ENCODE results near the gene IL21R.
"Not testable (repeated sequence)": the region's sequence is repeated elsewhere in the genome, so short reads cannot be mapped to it uniquely, and the experiment has no call there.

The IL21R gene

DNA sequence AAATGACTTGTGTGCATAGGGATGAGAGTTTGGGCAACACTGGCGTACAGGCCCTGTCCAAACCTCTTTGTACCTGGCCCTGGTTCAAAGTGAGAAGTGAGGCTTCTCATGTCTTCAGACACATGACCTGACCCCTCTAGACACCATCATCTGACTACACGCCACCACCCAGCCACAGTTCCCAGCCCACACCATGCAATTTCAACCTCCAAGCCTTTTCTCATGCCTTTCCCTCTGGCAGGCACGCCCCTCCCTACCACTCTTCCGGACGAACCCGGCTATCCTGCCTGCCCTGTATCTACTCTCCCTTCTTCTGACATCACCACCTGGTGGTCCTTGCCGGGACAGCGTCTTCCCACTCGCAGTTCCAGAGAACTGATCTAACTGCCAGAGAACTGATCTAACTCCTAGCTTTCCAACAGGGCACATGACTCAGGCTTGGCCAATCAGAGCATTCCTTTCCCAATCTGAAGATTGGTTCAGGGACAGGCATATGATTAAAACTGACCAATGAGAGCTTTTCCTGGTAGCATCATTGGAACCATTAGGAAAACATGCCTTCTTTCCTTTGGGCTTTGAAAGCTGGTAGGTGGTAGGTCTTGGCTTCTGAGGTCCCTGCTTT, 27.1 kb upstream of the IL21R start:
- no peak for DNase-seq (ENCODE audit: low read depth)

- no peak for DNase-seq (ENCODE audit: low read depth)
These were observed 24.1 kb upstream of the IL21R start for GRCh38 chr16:27377666-27378485.

- no peak for DNase-seq (ENCODE audit: low read depth)
These were observed 23.0 kb upstream of the IL21R start for GRCh38 chr16:27378871-27379481.

- DNase-seq (ENCODE audit: low read depth), result no peak
These were observed 22.1 kb upstream of the IL21R start for GRCh38 chr16:27379919-27380318.

GRCh38 chr16:27381236-27381635, 20.7 kb upstream of the IL21R start:
- no peak for DNase-seq (ENCODE audit: low read depth)

GRCh38 chr16:27381974-27382855, 19.8 kb upstream of the IL21R start:
- DNase-seq (ENCODE audit: low read depth), result no peak

- no peak for DNase-seq (ENCODE audit: low read depth)
These were observed 18.3 kb upstream of the IL21R start for GRCh38 chr16:27383556-27384243.

DNA sequence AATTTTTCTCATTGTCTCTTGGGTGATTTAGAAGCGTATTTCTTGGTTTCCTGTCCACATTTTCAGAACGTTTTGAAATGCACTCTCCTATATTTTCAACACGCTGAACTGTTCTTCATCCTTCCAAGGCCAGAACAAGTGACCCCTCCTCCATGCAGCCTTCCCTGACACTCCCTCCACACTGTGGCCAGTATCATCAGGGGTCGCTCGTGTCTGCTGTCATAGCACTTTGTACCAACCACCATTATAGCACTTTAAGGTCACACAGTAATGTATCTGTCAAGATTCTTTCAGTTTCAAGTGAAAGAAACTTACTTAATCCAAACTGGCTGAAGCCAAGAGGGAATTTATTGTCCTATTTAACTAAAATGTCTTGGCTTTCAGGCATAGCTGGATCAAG, 17.5 kb upstream of the IL21R start:
- no peak for DNase-seq (ENCODE audit: low read depth)

GRCh38 chr16:27385398-27385797, 16.6 kb upstream of the IL21R start:
- DNase-seq (ENCODE audit: low read depth), result no peak

DNA sequence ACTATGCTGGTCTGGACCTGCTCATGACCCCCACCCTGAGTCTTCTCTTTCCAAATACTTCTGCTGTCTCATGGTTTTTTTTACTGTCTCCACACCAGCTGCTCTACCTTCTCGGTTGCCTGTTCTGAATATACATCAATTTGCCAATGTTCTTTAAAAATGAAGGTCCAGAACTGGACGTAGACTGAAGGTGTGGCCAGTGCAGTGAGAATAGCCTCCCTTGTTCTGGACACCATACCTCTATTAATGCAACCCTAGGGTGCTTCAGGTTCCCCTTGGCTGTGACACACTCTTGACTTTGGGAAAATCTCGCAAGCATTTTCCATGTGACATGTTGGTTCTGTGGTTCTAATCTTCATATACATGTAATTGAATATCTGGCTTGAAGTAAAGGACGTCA, 15.3 kb upstream of the IL21R start:
- DNase-seq (ENCODE audit: low read depth), result no peak

DNA sequence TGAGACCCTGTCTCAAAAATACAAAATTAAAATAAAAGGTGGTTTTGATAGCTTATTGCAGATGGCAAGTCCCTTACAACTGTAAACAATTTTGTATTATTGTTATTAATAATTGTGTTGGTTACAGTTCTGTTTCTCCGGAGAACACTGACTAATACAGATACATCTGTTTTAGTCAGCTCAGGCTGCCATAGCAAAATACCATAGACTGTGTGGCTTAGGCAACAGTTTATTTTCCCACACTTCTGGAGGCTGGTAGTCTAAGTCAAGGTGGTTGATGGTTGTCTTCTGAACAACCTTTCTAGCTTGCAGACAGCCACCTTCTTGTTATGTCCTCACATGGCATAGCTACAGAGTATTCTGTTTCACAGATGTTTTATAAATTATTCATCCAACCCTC, 14.2 kb upstream of the IL21R start:
- no peak for DNase-seq (ENCODE audit: low read depth)

DNA sequence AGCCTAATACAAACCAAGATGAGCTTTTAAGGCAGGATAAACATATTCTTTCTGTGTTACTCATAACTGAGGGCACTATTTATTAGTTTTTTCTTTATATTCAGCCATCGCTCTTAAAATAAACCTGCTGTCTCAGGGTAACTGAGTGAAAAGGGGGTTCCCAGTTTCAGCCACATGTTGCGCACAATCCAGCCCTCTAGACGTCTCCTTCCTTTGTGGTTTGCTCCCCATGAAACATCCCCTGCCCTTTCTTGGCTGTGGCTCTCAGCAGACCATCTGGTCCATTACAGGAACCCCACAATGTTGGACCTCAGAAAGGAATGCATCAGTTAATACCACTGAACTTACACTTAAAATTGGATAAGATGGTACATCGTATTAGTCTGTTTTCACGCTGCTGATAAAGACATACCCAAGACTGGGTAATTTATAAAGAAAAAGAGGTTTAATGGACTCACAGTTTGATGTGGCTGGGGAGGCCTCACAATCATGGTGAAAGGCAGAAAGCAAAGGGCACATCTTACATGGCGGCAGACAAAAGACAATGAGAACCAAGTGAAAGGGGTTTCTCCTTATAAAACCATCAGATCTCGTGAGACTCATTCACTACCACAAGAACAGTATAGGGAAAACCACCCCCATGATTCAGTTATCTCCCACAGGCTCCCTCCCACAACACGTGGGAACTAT, 12.6 kb upstream of the IL21R start:
- DNase-seq (ENCODE audit: low read depth), result no peak

- DNase-seq (ENCODE audit: low read depth), result no peak
These were observed 11.8 kb upstream of the IL21R start for GRCh38 chr16:27390151-27390550.

- DNase-seq (ENCODE audit: low read depth), result no peak
These were observed 9.3 kb upstream of the IL21R start for GRCh38 chr16:27392671-27393070.

GRCh38 chr16:27394516-27394915, 7.5 kb upstream of the IL21R start:
- no peak for DNase-seq (ENCODE audit: low read depth)

DNA sequence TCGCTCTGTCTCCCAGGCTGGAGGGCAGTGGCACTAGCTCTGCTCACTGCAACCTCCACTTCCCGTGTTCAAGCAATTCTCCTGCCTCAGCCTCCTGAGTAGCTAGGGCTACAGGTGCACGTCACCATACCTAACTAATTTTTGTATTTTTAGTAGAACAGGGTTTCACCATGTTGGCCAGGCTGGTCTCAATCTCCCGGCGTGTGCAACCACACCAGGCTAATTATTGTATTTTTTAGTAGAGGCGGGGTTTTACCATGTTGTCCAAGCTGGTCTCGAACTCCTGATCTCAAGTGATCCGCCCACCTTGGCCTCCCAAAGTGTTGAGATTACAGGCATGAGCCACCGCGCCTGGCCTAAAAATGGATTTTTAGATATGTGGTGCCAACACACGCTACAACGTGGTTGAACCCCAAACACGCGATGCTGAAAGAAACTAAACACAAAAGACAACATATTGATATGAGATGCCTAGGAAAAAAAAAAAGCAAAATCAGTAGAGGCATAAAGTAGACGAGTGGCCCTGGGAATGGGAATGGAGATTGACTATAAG, 3.6 kb upstream of the IL21R start:
- DNase-seq (ENCODE audit: low read depth), result not testable (repeated sequence)

DNA sequence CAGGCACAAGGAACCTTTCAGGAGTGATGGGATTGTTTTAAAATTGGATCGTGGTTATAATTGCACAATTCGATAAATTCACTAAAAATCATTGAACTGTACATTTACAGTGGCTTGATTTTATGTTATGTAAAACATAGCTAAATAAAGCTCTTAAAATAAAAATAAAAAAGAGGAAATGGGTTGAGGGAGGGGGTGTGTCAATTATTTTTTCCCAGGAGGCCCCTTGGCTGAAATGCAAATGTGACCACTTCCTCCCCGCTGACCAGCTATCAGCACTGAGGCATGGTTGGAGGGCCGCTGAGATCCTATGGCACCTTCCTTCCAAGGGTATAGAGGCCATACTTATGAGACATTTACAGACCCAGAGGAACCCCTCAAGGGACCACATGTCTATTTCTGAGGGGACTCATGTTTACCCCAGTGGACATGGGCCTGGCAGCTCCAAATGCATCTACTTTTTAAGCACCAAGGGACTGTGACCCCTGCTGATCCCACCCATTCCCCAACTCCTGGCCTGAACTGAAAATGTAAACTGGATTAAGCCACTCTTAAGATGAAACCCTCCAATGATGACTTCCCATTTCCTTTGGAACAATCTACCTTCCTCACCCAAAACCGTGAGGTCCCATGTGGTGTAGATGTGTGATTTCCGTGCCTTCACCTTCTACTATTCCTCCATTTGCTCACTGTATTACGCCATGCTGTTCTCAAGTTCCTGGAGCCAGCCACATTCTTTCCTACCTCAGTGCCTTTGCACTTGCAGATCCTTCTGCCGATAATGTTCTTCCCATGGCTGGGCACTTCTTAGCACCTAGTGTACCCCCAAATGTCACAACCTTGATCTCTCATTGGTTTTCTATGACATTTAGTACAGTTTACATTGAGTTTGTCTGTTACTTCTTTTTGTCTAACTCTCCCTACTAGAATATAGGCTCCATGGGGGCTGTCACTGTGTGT, 2.8 kb upstream of the IL21R start:
- DNase-seq (ENCODE audit: low read depth), result no peak

GRCh38 chr16:27399969-27400368, 2.0 kb upstream of the IL21R start:
- DNase-seq (ENCODE audit: low read depth), result no peak

GRCh38 chr16:27400751-27401620, 988 bp upstream of the IL21R start:
- no peak for DNase-seq (ENCODE audit: low read depth)
